OCI-LY1 (cell line): ENCODE results near the gene ZBTB38.

ENCODE experiments used
- H2AFZ ChIP-seq: fragments of 200-600 bp; sonication (generic), shearing (Covaris generic); 2 replicates; pipeline ENCODE4 v1.6.0; 2014; ENCODE audit warnings: antibody characterized with exemption, mild to moderate bottlenecking, low read length
- H3F3A ChIP-seq: fragments of 200-600 bp; sonication (generic), shearing (Covaris generic); 2 replicates; pipeline ENCODE4 v1.6.0; 2014; ENCODE audit warnings: mild to moderate bottlenecking, antibody characterized with exemption, low read length, moderate library complexity; ENCODE audit not compliant: insufficient read depth
- H3K27ac ChIP-seq: fragments of 200-600 bp; sonication (generic); 2 replicates; pipeline ENCODE4 v1.5.1; 2014; ENCODE audit warnings: low read length, mixed run types, mild to moderate bottlenecking, low read depth; ENCODE audit not compliant: poor library complexity, severe bottlenecking
- H3K27me3 ChIP-seq: fragments of 200-600 bp; sonication (generic); 2 replicates; pipeline ENCODE4 v1.6.0; 2014; ENCODE audit warnings: antibody characterized with exemption, mild to moderate bottlenecking, low read length, moderate library complexity; ENCODE audit not compliant: insufficient read depth
- H3K36me3 ChIP-seq: fragments of 200-600 bp; sonication (generic); 2 replicates; pipeline ENCODE4 v1.6.1; 2014; ENCODE audit warnings: mild to moderate bottlenecking, antibody characterized with exemption, low read length, moderate library complexity, mixed read lengths; ENCODE audit not compliant: insufficient read depth
- H3K4me1 ChIP-seq: fragments of 200-600 bp; sonication (generic); 2 replicates; pipeline ENCODE4 v1.5.1; 2014; ENCODE audit warnings: mild to moderate bottlenecking, low read length, moderate library complexity; ENCODE audit not compliant: insufficient read depth, severe bottlenecking
- H3K4me2 ChIP-seq: fragments of 200-600 bp; sonication (generic), shearing (Covaris generic); 2 replicates; pipeline ENCODE4 v1.6.1; 2014; ENCODE audit warnings: low read length
- H3K4me3 ChIP-seq: fragments of 200-600 bp; sonication (generic); 2 replicates; pipeline ENCODE4 v1.5.1; 2014; ENCODE audit warnings: low read length, low read depth, mild to moderate bottlenecking, mixed read lengths; ENCODE audit not compliant: poor library complexity, severe bottlenecking
- H3K79me2 ChIP-seq: fragments of 200-600 bp; shearing (Covaris generic); 2 replicates; pipeline ENCODE4 v1.6.1; 2016; ENCODE audit warnings: mixed run types, low read length, mixed read lengths; ENCODE audit not compliant: insufficient read depth
- H3K9ac ChIP-seq: fragments of 200-600 bp; sonication (generic), shearing (Covaris generic); 2 replicates; pipeline ENCODE4 v1.6.1; 2014; ENCODE audit warnings: mild to moderate bottlenecking, low read length, mixed read lengths
- H3K9me2 ChIP-seq: fragments of 200-600 bp; sonication (generic), shearing (Covaris generic); 2 replicates; pipeline ENCODE4 v1.6.1; 2014; ENCODE audit warnings: low read depth, mild to moderate bottlenecking, low read length, mixed read lengths
- H3K9me3 ChIP-seq: fragments of 200-600 bp; shearing (Covaris generic); 2 replicates; pipeline ENCODE4 v1.6.1; 2014; ENCODE audit warnings: low read length, mixed read lengths
- H4K20me1 ChIP-seq: fragments of 200-600 bp; sonication (generic), shearing (Covaris generic); 2 replicates; pipeline ENCODE4 v1.6.0; 2016; ENCODE audit warnings: mild to moderate bottlenecking, low read length; ENCODE audit not compliant: insufficient read depth
- EZH2 ChIP-seq: fragments of 200-600 bp; sonication (generic), shearing (Covaris generic); IDR thresholded peaks from 2 replicates; pipeline ENCODE4 v1.8.0; 2017; ENCODE audit warnings: borderline replicate concordance, mixed run types, mild to moderate bottlenecking, antibody characterized with exemption, low read length, moderate library complexity, mixed read lengths
- TF ChIP-seq, protein P1 (sequence below): fragments of 200-600 bp; sonication (generic), shearing (Covaris generic); IDR thresholded peaks from 2 replicates; pipeline ENCODE4 v1.5.1; 2017; ENCODE audit warnings: mild to moderate bottlenecking, antibody characterized with exemption, low read length, moderate library complexity, mixed read lengths

The ZBTB38 gene

DNA sequence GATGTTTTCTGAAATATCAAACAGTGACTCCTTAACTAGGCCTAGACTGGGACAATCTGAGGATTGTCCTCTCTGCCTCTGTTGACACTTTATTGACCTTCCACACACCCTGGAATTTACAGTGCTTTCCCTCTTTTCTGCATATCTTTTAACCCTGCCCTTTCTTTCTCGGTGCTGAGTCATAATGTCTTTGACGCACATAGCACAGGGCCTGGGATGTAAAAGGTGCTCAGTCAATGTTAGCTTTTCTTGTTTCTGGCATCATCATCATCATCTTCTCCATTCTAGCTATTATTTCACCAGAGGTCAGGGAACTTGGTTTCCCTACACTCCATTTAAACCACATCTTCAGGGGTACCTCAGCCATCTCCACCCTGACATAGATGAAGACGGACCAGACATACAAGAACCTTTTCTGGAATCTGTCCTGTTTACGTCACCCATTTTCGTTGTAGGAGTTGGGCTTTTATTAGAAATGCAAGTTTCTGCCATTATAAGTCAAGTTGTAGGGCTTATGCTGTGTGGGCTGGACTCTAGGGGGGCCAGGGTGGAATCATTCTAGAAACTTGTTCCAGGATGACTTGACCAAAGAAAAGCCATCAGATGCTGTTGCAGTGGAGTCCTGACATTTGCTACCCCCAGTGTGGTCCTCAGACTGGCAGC lies 46.6 kb downstream of the ZBTB38 start:
- TF ChIP-seq EZH2: no peak
- TF ChIP-seq, protein P1, sequence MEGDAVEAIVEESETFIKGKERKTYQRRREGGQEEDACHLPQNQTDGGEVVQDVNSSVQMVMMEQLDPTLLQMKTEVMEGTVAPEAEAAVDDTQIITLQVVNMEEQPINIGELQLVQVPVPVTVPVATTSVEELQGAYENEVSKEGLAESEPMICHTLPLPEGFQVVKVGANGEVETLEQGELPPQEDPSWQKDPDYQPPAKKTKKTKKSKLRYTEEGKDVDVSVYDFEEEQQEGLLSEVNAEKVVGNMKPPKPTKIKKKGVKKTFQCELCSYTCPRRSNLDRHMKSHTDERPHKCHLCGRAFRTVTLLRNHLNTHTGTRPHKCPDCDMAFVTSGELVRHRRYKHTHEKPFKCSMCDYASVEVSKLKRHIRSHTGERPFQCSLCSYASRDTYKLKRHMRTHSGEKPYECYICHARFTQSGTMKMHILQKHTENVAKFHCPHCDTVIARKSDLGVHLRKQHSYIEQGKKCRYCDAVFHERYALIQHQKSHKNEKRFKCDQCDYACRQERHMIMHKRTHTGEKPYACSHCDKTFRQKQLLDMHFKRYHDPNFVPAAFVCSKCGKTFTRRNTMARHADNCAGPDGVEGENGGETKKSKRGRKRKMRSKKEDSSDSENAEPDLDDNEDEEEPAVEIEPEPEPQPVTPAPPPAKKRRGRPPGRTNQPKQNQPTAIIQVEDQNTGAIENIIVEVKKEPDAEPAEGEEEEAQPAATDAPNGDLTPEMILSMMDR: no peak
- H3K9me3 ChIP-seq: 0 out of 2 replicates have a peak, but pooled peaks cover 3% of the 10 kb centered on the region
- no peaks in the 10 kb centered on the region for H4K20me1 ChIP-seq
- H3K36me3 ChIP-seq: peaks cover 54% of the 10 kb centered on the region
- no peaks in the 10 kb centered on the region for H3K27me3 ChIP-seq
- no peak overlapping the region for H3K4me2 ChIP-seq
- no peak overlapping the region for H3K27ac ChIP-seq
- H3F3A ChIP-seq: no peaks in the 10 kb centered on the region
- no peak overlapping the region for H3K4me3 ChIP-seq
- no peak overlapping the region for H3K9ac ChIP-seq
- no peak overlapping the region for H2AFZ ChIP-seq
- no peaks in the 10 kb centered on the region for H3K9me2 ChIP-seq
- peaks cover 37% of the 10 kb centered on the region for H3K4me1 ChIP-seq
- H3K79me2 ChIP-seq: no peaks in the 10 kb centered on the region

DNA sequence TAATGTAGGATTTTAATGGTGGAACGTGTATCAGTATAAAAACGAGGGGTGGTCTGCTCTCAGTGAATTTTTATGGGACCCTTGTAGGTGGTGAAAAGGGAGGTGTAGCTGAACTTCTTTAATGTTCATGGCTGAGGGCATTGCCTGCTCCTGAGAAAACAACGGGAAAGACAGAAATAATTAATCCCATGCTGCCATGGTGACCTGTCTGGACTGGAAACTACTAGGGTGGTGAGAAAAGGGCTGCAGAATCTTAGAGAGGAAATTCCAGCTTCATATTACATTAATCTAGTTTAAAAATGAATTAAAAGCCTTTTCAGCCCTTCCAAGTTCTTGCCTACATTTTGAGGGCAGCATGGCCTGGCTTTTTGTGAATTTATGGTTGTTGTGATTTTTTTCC lies 47.6 kb downstream of the ZBTB38 start:
- Histone ChIP-seq H3K9me3 (0 out of 2 replicates have a peak, but pooled peaks cover 3% of the 10 kb centered on the region), H3F3A (no peaks in the 10 kb centered on the region), H3K27me3 (no peaks in the 10 kb centered on the region), H3K4me1 (peaks cover 26% of the 10 kb centered on the region), H4K20me1 (no peaks in the 10 kb centered on the region), H3K4me2 (no peak overlapping the region), H3K4me3 (no peak overlapping the region), H3K9me2 (no peaks in the 10 kb centered on the region), H3K79me2 (no peaks in the 10 kb centered on the region), H3K27ac (no peak overlapping the region), H2AFZ (no peak overlapping the region), H3K9ac (no peak overlapping the region), H3K36me3 (peaks cover 54% of the 10 kb centered on the region)
- no peak for TF ChIP-seq EZH2
- TF ChIP-seq, protein P1: no peak
